GM12878 (cell line): ENCODE results near the gene EEPD1. TPM values are rescaled to one million over a fixed set of nuclear protein-coding genes. Genes with fewer than 3 reads are reported as not detected.

ENCODE experiments used
- ATF7 ChIP-seq: fragments of 450-650 bp; IDR thresholded peaks from 2 replicates; pipeline ENCODE4 v1.6.1; 2016; ENCODE audit warnings: low read depth, mild to moderate bottlenecking
- BCL11A ChIP-seq: IDR thresholded peaks from 2 replicates; pipeline ENCODE4 v1.6.1; 2011; ENCODE audit warnings: low read depth, low read length
- CREB1 ChIP-seq: IDR thresholded peaks from 2 replicates; pipeline ENCODE4 v1.6.1; 2012; ENCODE audit warnings: low read depth, mild to moderate bottlenecking, inconsistent platforms
- EP300 ChIP-seq, 2 experiments: fragments of 150-350 bp in 1 of 2; IDR thresholded peaks; 2 replicates each; pipeline ENCODE4 v1.6.1; 2011 to 2012; ENCODE audit warnings: low read depth in 2 of 2, low read length in 2 of 2, borderline replicate concordance in 1 of 2, improper control_type of control experiment in 1 of 2, inconsistent platforms in 1 of 2; ENCODE audit not compliant: control insufficient read depth in 1 of 2
- MTA2 ChIP-seq: fragments of 450-650 bp; IDR thresholded peaks from 2 replicates; pipeline ENCODE4 v1.6.1; 2016; ENCODE audit warnings: low read depth, mild to moderate bottlenecking, moderate library complexity
- MYB ChIP-seq: fragments of 150-350 bp; IDR thresholded peaks from 2 replicates; pipeline ENCODE4 v1.6.1; 2014; ENCODE audit warnings: mild to moderate bottlenecking, low read depth, low read length, borderline replicate concordance
- NR2C1 ChIP-seq: fragments of 450-650 bp; IDR thresholded peaks from 2 replicates; pipeline ENCODE4 v1.6.1; 2017; ENCODE audit warnings: antibody characterized with exemption, mild to moderate bottlenecking, moderate library complexity
- NR2F1 ChIP-seq: fragments of 450-650 bp; conservative IDR thresholded peaks from 2 replicates; pipeline ENCODE4 v1.6.1; 2017; ENCODE audit warnings: mild to moderate bottlenecking
- POU2F2 ChIP-seq: IDR thresholded peaks from 3 replicates; pipeline ENCODE4 v1.6.1; 2011; ENCODE audit warnings: low read depth, mild to moderate bottlenecking, low read length, borderline replicate concordance
- SMAD5 ChIP-seq: IDR thresholded peaks from 2 replicates; pipeline ENCODE4 v1.6.1; 2016; ENCODE audit warnings: antibody characterized with exemption, low read depth
- TCF12 ChIP-seq: IDR thresholded peaks from 2 replicates; pipeline ENCODE4 v1.6.1; 2011; ENCODE audit warnings: low read depth, mild to moderate bottlenecking, low read length
- ZNF217 ChIP-seq: fragments of 450-650 bp; IDR thresholded peaks from 2 replicates; pipeline ENCODE4 v1.6.1; 2017; ENCODE audit warnings: antibody characterized with exemption, mild to moderate bottlenecking
- ZNF24 ChIP-seq: fragments of 450-650 bp; IDR thresholded peaks from 2 replicates; pipeline ENCODE4 v1.6.1; 2017; ENCODE audit warnings: antibody characterized with exemption, mild to moderate bottlenecking
- polyA plus RNA-seq, 11 experiments: library from polyadenylated mRNA; depleted of rRNA in 4 of 11; unstranded in 6 of 11; stranded (reverse) in 5 of 11; fragments of >200 nt; fragmentation: Nextera tagmentation in 4 of 11; fragmentation: Illumina TruSeq in 1 of 11; extraction: Ambion mirVana in 4 of 11; extraction: Trizol in 1 of 11; gene quantifications; 1 replicate in 1 of 11; 2 replicates in 10 of 11; pipeline versions ENCODE4 v1.2.1 to v1.2.3, GENCODE V29; 2011 to 2016; ENCODE audit warnings: inconsistent platforms in 2 of 11, missing spikeins in 2 of 11, low read depth in 1 of 11
- total RNA-seq, 4 experiments: library from RNA; depleted of rRNA in 3 of 4; stranded (reverse); fragments of >200 nt in 3 of 4; fragmentation: Illumina TruSeq in 1 of 4; extraction: Trizol in 1 of 4; gene quantifications; 2 replicates each; pipeline versions ENCODE4 v1.2.1 to v1.2.3, GENCODE V29; 2013 to 2021
- TF ChIP-seq, protein P1 (sequence below): IDR thresholded peaks from 2 replicates; pipeline ENCODE4 v1.6.1; 2011; ENCODE audit warnings: low read depth, mild to moderate bottlenecking, low read length, moderate library complexity, borderline replicate concordance; ENCODE audit errors: extremely low read depth
- TF ChIP-seq, protein P2 (sequence below): fragments of 450-650 bp; IDR thresholded peaks from 2 replicates; pipeline ENCODE4 v1.6.1; 2017; ENCODE audit warnings: antibody characterized with exemption, mild to moderate bottlenecking, moderate library complexity
- TF ChIP-seq, protein P3 (sequence below): fragments of 450-650 bp; IDR thresholded peaks from 2 replicates; pipeline ENCODE4 v1.6.1; 2017; ENCODE audit warnings: mild to moderate bottlenecking, moderate library complexity

Gene EEPD1
- total and polyA plus RNA-seq, 10 of the 15 experiments (the other 5 are each of a cell fraction or from before 2014, with no cell fraction given) = 0.24 to 2.8 (median 0.86) TPM; not detected in 1

DNA sequence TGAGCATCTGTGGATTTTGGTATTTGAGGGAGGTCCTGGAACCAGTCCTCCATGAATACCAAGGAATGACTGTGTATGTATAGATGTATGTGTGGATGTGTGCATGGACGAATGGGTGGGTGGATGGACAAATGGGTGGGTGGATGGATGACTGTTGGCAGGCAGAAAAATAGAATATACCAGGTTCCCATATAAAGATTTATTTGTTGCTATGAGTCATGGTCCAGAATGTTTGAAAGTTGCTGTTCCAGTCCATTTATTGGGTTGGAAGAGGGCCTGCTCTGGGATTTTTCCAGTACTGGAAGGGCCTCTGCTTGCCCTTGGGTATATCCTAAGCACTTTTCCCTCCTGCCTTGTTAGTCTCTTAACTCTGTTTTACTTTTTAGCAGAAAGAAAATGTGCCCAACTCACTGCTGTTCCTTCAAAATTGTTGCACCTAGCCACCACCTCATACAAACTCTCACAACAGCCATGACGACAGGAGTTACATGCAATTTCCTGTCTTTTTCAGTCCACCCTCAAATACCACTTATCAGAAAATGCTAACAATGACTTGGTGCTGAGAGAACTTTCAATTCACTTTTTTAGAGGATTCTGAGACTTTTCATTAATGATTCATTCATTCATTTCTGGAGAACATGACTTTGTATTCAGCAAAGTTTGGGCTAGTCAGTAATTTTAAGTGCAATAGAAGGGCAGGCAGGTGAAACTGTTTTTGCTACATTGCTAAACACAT lies 108.1 kb downstream of the EEPD1 start (continued):
- TF ChIP-seq, protein P1, sequence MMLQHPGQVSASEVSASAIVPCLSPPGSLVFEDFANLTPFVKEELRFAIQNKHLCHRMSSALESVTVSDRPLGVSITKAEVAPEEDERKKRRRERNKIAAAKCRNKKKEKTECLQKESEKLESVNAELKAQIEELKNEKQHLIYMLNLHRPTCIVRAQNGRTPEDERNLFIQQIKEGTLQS = no peak
- TF ChIP-seq CREB1 (0 out of 2 replicates have a peak, but pooled peaks have one; percentile 49), TCF12 (no peak), ATF7 (peak; percentile 66; the same call in 1 of the 2 replicates), ZNF217 (no peak), BCL11A (no peak), SMAD5 (no peak), MYB (no peak), EP300 (IDR thresholded peaks at IDR 0.05; ENCODE audit: borderline replicate concordance in 1 of 2, control insufficient read depth in 1 of 2, low read depth in 2 of 2, low read length in 2 of 2) (peak in 1 of 2 experiments; percentile 53; a peak in 1 of 4 replicates), MTA2 (peak; percentile 77), NR2C1 (no peak), ZNF24 (peak; percentile 97), POU2F2 (no peak), NR2F1 (no peak)
- TF ChIP-seq, protein P2, sequence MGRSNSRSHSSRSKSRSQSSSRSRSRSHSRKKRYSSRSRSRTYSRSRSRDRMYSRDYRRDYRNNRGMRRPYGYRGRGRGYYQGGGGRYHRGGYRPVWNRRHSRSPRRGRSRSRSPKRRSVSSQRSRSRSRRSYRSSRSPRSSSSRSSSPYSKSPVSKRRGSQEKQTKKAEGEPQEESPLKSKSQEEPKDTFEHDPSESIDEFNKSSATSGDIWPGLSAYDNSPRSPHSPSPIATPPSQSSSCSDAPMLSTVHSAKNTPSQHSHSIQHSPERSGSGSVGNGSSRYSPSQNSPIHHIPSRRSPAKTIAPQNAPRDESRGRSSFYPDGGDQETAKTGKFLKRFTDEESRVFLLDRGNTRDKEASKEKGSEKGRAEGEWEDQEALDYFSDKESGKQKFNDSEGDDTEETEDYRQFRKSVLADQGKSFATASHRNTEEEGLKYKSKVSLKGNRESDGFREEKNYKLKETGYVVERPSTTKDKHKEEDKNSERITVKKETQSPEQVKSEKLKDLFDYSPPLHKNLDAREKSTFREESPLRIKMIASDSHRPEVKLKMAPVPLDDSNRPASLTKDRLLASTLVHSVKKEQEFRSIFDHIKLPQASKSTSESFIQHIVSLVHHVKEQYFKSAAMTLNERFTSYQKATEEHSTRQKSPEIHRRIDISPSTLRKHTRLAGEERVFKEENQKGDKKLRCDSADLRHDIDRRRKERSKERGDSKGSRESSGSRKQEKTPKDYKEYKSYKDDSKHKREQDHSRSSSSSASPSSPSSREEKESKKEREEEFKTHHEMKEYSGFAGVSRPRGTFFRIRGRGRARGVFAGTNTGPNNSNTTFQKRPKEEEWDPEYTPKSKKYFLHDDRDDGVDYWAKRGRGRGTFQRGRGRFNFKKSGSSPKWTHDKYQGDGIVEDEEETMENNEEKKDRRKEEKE = no peak
- TF ChIP-seq, protein P3, sequence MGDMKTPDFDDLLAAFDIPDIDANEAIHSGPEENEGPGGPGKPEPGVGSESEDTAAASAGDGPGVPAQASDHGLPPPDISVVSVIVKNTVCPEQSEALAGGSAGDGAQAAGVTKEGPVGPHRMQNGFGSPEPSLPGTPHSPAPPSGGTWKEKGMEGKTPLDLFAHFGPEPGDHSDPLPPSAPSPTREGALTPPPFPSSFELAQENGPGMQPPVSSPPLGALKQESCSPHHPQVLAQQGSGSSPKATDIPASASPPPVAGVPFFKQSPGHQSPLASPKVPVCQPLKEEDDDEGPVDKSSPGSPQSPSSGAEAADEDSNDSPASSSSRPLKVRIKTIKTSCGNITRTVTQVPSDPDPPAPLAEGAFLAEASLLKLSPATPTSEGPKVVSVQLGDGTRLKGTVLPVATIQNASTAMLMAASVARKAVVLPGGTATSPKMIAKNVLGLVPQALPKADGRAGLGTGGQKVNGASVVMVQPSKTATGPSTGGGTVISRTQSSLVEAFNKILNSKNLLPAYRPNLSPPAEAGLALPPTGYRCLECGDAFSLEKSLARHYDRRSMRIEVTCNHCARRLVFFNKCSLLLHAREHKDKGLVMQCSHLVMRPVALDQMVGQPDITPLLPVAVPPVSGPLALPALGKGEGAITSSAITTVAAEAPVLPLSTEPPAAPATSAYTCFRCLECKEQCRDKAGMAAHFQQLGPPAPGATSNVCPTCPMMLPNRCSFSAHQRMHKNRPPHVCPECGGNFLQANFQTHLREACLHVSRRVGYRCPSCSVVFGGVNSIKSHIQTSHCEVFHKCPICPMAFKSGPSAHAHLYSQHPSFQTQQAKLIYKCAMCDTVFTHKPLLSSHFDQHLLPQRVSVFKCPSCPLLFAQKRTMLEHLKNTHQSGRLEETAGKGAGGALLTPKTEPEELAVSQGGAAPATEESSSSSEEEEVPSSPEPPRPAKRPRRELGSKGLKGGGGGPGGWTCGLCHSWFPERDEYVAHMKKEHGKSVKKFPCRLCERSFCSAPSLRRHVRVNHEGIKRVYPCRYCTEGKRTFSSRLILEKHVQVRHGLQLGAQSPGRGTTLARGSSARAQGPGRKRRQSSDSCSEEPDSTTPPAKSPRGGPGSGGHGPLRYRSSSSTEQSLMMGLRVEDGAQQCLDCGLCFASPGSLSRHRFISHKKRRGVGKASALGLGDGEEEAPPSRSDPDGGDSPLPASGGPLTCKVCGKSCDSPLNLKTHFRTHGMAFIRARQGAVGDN = no peak
